Liver (tissue), 9 donors: Measurements from ENCODE around the gene TBC1D14. TPM values are rescaled to one million over a fixed set of nuclear protein-coding genes. Genes with fewer than 3 reads are reported as not detected.

ENCODE experiments used
- DNase-seq: peaks from one replicate; pipeline ENCODE4 v3.0.0-alpha.2; 2017; ENCODE audit warnings: low spot score
- H3K27ac ChIP-seq, 2 donors: one replicate each; pipeline ENCODE4 v1.7.0; 2013; ENCODE audit warnings: inconsistent platforms in 2 of 2, low read length in 2 of 2, control low read depth in 1 of 2, low read depth in 1 of 2, mild to moderate bottlenecking in 1 of 2
- H3K27me3 ChIP-seq, 4 donors: one replicate each; pipeline versions ENCODE4 v1.6.1 to v1.7.0; 2013; ENCODE audit warnings: low read length in 3 of 4, inconsistent platforms in 1 of 4, mild to moderate bottlenecking in 1 of 4, moderate library complexity in 1 of 4; ENCODE audit not compliant: control insufficient read depth in 4 of 4, insufficient read depth in 4 of 4
- H3K36me3 ChIP-seq, 4 donors: one replicate each; pipeline versions ENCODE4 v1.6.1 to v1.7.0; 2013; ENCODE audit warnings: low read length in 3 of 4, mild to moderate bottlenecking in 3 of 4, low read depth in 1 of 4, moderate library complexity in 1 of 4; ENCODE audit not compliant: control insufficient read depth in 4 of 4, insufficient read depth in 3 of 4
- H3K4me1 ChIP-seq, 4 donors: one replicate each; pipeline versions ENCODE4 v1.6.1 to v1.7.0; 2013; ENCODE audit warnings: low read length in 3 of 4, mild to moderate bottlenecking in 3 of 4, moderate library complexity in 1 of 4; ENCODE audit not compliant: control insufficient read depth in 4 of 4, insufficient read depth in 4 of 4
- H3K4me3 ChIP-seq, 3 donors: one replicate each; pipeline versions ENCODE4 v1.6.1 to v1.7.0; 2013; ENCODE audit warnings: low read length in 3 of 3, control low read depth in 1 of 3, low read depth in 1 of 3, mild to moderate bottlenecking in 1 of 3
- H3K9ac ChIP-seq, 2 donors: one replicate each; pipeline ENCODE4 v1.7.0; 2013; ENCODE audit warnings: low read length in 2 of 2, mild to moderate bottlenecking in 2 of 2, moderate library complexity in 2 of 2, control low read depth in 1 of 2, low read depth in 1 of 2
- H3K9me3 ChIP-seq, 4 donors: one replicate each; pipeline versions ENCODE4 v1.6.1 to v1.7.0; 2013; ENCODE audit warnings: low read length in 3 of 4; ENCODE audit not compliant: control insufficient read depth in 4 of 4
- ATF3 ChIP-seq: IDR thresholded peaks from 2 replicates; pipeline ENCODE4 v1.6.1; 2016; ENCODE audit warnings: antibody characterized with exemption
- EGR1 ChIP-seq, 2 donors: IDR thresholded peaks; 2 replicates each; pipeline ENCODE4 v1.6.1; 2016 to 2018; ENCODE audit warnings: antibody characterized with exemption in 2 of 2, low read depth in 2 of 2
- FOXA1 ChIP-seq: IDR thresholded peaks from 2 replicates; pipeline ENCODE4 v1.6.1; 2016; ENCODE audit warnings: antibody characterized with exemption
- FOXA2 ChIP-seq: IDR thresholded peaks from 2 replicates; pipeline ENCODE4 v1.6.1; 2016; ENCODE audit warnings: antibody characterized with exemption
- GABPA ChIP-seq, 2 donors: IDR thresholded peaks in 1 of 2; conservative IDR thresholded peaks in 1 of 2; 2 replicates each; pipeline ENCODE4 v1.6.1; 2016; ENCODE audit warnings: antibody characterized with exemption in 2 of 2, mild to moderate bottlenecking in 1 of 2, moderate library complexity in 1 of 2
- HNF4A ChIP-seq, 2 donors: conservative IDR thresholded peaks; 2 replicates each; pipeline ENCODE4 v1.6.1; 2016; ENCODE audit warnings: antibody characterized with exemption in 2 of 2, mild to moderate bottlenecking in 2 of 2
- HNF4G ChIP-seq: IDR thresholded peaks from 2 replicates; pipeline ENCODE4 v1.6.1; 2016; ENCODE audit warnings: antibody characterized with exemption
- JUND ChIP-seq, 2 donors: IDR thresholded peaks; 2 replicates each; pipeline ENCODE4 v1.6.1; 2016; ENCODE audit warnings: antibody characterized with exemption in 2 of 2
- MAX ChIP-seq: IDR thresholded peaks from 2 replicates; pipeline ENCODE4 v1.6.1; 2016; ENCODE audit warnings: antibody characterized with exemption
- NR2F2 ChIP-seq: IDR thresholded peaks from 2 replicates; pipeline ENCODE4 v1.6.1; 2016; ENCODE audit warnings: antibody characterized with exemption
- RAD21 ChIP-seq, 2 donors: IDR thresholded peaks; 2 replicates each; pipeline ENCODE4 v1.6.1; 2016; ENCODE audit warnings: antibody characterized with exemption in 2 of 2, mild to moderate bottlenecking in 2 of 2
- RXRA ChIP-seq, 2 donors: IDR thresholded peaks; 2 replicates each; pipeline ENCODE4 v1.6.1; 2017 to 2018; ENCODE audit warnings: antibody characterized with exemption in 2 of 2, mild to moderate bottlenecking in 1 of 2
- SP1 ChIP-seq: IDR thresholded peaks from 2 replicates; pipeline ENCODE4 v1.6.1; 2018; ENCODE audit warnings: antibody characterized with exemption, mild to moderate bottlenecking
- TAF1 ChIP-seq: conservative IDR thresholded peaks from 2 replicates; pipeline ENCODE4 v1.6.1; 2016; ENCODE audit warnings: antibody characterized with exemption, mild to moderate bottlenecking
- YY1 ChIP-seq: IDR thresholded peaks from 2 replicates; pipeline ENCODE4 v1.6.1; 2016; ENCODE audit warnings: antibody characterized with exemption, mild to moderate bottlenecking
- WGBS: extraction: QIAGEN DNeasy Blood & Tissue Kit; methylation state at CpG from one replicate; pipeline ENCODE4 v1.1.7; 2013; 5-methylcytosine and 5-hydroxymethylcytosine counted together
- polyA plus RNA-seq, 2 donors: library from polyadenylated mRNA; stranded (reverse) in 1 of 2; unstranded in 1 of 2; fragments of 200-250 nt in 1 of 2; fragments of >200 nt in 1 of 2; fragmentation: Nextera tagmentation in 1 of 2; extraction: Ambion mirVana in 1 of 2; gene quantifications; one replicate each; pipeline versions ENCODE4 v1.2.1 to v1.2.3, GENCODE V29; 2013 to 2015
- total RNA-seq, 2 donors: library from RNA; depleted of rRNA; stranded (reverse); fragments of >200 nt; gene quantifications; one replicate each; pipeline ENCODE4 v1.2.3, GENCODE V29; 2014
- TF ChIP-seq, protein P1 (sequence below): fragments of 150-350 bp; IDR thresholded peaks from 2 replicates; pipeline ENCODE4 v1.5.1; 2017; ENCODE audit warnings: improper control_type of control experiment, low read depth, low read length; ENCODE audit not compliant: missing input control
- TF ChIP-seq, protein P2 (sequence below): IDR thresholded peaks from 2 replicates; pipeline ENCODE4 v1.6.1; 2016; ENCODE audit warnings: antibody characterized with exemption, mild to moderate bottlenecking
- TF ChIP-seq, protein P3 (sequence below): IDR thresholded peaks from 2 replicates; pipeline ENCODE4 v1.6.1; 2016; ENCODE audit warnings: antibody characterized with exemption
- donor health status: healthy.
- donor health status: healthy.
- donor health status: healthy.
- donor health status: healthy.
- donor health status: healthy.

The TBC1D14 gene
- total and polyA plus RNA-seq, 4 donors, result 10.0 to 45.2 (median 22.7) TPM

DNA sequence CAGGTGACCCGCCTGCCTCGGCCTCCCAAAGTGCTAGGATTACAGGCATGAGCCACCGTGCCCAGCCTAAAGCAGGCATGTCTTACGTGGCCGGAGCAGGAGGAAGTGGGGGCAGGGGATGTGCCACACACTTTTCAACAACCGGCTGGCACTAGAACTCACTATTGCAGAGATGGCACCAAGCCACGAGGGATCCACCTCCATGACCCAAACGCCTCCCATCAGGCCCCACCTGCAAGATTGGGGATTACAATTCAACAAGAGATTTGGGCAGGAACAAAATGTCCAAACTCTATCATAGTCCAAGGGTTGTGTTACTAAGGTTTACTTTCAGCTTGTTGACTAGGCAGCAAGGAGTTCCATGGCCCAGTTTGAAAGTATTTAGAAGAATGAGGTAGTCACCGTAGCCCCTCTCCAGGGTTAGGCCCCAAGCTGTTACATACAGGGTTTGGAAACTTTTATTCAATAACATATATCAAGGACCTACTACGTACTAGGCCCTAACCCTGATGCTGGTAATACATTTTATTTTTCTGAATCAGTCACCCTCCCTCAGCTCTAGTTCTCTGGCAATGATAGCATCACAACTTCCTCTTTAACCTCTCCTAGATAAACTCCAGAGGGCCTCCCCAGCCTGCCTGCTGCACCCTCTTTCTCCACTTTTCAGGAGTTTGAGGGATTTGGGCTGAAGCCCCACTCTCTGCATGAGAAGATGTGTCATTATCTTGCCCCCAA lies 18.0 kb upstream of the TBC1D14 start:
- H3K4me3 ChIP-seq, result peak overlapping the region in 2 of 3 donors; percentile 20 to 28
- TF ChIP-seq NR2F2, result no peak
- peak in 1 of 2 donors; percentile 68 for TF ChIP-seq GABPA (IDR thresholded peaks at IDR 0.05 in 1 of 2, conservative IDR thresholded peaks at IDR 0.05 in 1 of 2)
- peak; percentile 93 to 94 for TF ChIP-seq HNF4A (conservative IDR thresholded peaks at IDR 0.05)
- peak; percentile 56 for TF ChIP-seq TAF1
- peak; percentile 98 for TF ChIP-seq SP1
- TF ChIP-seq RAD21 (IDR thresholded peaks at IDR 0.05), result peak; percentile 48 to 49
- TF ChIP-seq RXRA (IDR thresholded peaks at IDR 0.05), result peak; percentile 87 to 95
- peak; percentile 72 for TF ChIP-seq ATF3
- TF ChIP-seq EGR1 (IDR thresholded peaks at IDR 0.05; ENCODE audit: low read depth in 2 of 2), result peak; percentile 30 to 58
- TF ChIP-seq, protein P1, sequence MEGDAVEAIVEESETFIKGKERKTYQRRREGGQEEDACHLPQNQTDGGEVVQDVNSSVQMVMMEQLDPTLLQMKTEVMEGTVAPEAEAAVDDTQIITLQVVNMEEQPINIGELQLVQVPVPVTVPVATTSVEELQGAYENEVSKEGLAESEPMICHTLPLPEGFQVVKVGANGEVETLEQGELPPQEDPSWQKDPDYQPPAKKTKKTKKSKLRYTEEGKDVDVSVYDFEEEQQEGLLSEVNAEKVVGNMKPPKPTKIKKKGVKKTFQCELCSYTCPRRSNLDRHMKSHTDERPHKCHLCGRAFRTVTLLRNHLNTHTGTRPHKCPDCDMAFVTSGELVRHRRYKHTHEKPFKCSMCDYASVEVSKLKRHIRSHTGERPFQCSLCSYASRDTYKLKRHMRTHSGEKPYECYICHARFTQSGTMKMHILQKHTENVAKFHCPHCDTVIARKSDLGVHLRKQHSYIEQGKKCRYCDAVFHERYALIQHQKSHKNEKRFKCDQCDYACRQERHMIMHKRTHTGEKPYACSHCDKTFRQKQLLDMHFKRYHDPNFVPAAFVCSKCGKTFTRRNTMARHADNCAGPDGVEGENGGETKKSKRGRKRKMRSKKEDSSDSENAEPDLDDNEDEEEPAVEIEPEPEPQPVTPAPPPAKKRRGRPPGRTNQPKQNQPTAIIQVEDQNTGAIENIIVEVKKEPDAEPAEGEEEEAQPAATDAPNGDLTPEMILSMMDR, result no peak
- TF ChIP-seq HNF4G, result peak; percentile 74
- peak; percentile 59 to 73 for TF ChIP-seq JUND (IDR thresholded peaks at IDR 0.05)
- peak; percentile 84 for TF ChIP-seq MAX
- TF ChIP-seq, protein P2, sequence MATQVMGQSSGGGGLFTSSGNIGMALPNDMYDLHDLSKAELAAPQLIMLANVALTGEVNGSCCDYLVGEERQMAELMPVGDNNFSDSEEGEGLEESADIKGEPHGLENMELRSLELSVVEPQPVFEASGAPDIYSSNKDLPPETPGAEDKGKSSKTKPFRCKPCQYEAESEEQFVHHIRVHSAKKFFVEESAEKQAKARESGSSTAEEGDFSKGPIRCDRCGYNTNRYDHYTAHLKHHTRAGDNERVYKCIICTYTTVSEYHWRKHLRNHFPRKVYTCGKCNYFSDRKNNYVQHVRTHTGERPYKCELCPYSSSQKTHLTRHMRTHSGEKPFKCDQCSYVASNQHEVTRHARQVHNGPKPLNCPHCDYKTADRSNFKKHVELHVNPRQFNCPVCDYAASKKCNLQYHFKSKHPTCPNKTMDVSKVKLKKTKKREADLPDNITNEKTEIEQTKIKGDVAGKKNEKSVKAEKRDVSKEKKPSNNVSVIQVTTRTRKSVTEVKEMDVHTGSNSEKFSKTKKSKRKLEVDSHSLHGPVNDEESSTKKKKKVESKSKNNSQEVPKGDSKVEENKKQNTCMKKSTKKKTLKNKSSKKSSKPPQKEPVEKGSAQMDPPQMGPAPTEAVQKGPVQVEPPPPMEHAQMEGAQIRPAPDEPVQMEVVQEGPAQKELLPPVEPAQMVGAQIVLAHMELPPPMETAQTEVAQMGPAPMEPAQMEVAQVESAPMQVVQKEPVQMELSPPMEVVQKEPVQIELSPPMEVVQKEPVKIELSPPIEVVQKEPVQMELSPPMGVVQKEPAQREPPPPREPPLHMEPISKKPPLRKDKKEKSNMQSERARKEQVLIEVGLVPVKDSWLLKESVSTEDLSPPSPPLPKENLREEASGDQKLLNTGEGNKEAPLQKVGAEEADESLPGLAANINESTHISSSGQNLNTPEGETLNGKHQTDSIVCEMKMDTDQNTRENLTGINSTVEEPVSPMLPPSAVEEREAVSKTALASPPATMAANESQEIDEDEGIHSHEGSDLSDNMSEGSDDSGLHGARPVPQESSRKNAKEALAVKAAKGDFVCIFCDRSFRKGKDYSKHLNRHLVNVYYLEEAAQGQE, result peak; percentile 34
- peak; percentile 84 for TF ChIP-seq YY1
- TF ChIP-seq, protein P3, sequence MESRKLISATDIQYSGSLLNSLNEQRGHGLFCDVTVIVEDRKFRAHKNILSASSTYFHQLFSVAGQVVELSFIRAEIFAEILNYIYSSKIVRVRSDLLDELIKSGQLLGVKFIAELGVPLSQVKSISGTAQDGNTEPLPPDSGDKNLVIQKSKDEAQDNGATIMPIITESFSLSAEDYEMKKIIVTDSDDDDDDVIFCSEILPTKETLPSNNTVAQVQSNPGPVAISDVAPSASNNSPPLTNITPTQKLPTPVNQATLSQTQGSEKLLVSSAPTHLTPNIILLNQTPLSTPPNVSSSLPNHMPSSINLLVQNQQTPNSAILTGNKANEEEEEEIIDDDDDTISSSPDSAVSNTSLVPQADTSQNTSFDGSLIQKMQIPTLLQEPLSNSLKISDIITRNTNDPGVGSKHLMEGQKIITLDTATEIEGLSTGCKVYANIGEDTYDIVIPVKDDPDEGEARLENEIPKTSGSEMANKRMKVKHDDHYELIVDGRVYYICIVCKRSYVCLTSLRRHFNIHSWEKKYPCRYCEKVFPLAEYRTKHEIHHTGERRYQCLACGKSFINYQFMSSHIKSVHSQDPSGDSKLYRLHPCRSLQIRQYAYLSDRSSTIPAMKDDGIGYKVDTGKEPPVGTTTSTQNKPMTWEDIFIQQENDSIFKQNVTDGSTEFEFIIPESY, result peak; percentile 85
- peak; percentile 72 for TF ChIP-seq FOXA2
- TF ChIP-seq FOXA1, result no peak
- H3K9me3 ChIP-seq, result peaks cover 0 to 3% (median 0%) of the 10 kb centered on the region in 4 donors
- no peak for DNase-seq
- peak overlapping the region; percentile 91 to 92 for H3K27ac ChIP-seq
- peak overlapping the region; percentile 10 to 77 for H3K9ac ChIP-seq
- H3K4me1 ChIP-seq, result peaks cover 18 to 35% (median 26%) of the 10 kb centered on the region in 4 donors
- no peaks in the 10 kb centered on the region for H3K36me3 ChIP-seq
- 38% methylated on average over 10 of the region's 10 CpGs for WGBS
- no peaks in the 10 kb centered on the region for H3K27me3 ChIP-seq
